ENCODE data around the gene BANP.

- TF ChIP-seq SIN3A (conservative IDR thresholded peaks at IDR 0.05 in 1 of 2, IDR thresholded peaks at IDR 0.05 in 1 of 2; ENCODE audit: low read depth in 1 of 2, low read length in 2 of 2) (no peak), CTCF (IDR thresholded peaks at IDR 0.05; ENCODE audit: control extremely low read depth in 1 of 3, insufficient read depth in 1 of 3, low read depth in 1 of 3, low read length in 3 of 3) (no peak), CREB1 (IDR thresholded peaks at IDR 0.05) (no peak), ATF3 (IDR thresholded peaks at IDR 0.05; ENCODE audit: insufficient read depth, low read depth, low read length) (no peak), POLR2A (IDR thresholded peaks at IDR 0.05; ENCODE audit: control extremely low read depth in 1 of 2, low read depth in 2 of 2, low read length in 2 of 2) (no peak), TAF1 (IDR thresholded peaks at IDR 0.05; ENCODE audit: low read depth, low read length) (no peak), EGR1 (IDR thresholded peaks at IDR 0.05; ENCODE audit: borderline replicate concordance, low read depth, low read length) (no peak)
Observed at GRCh38 chr16:88062341-88063210, 111.3 kb downstream of the BANP start.
